SK-N-SH (cell line): ENCODE measurements around the gene SMPDL3B. TPM values are rescaled to one million over a fixed set of nuclear protein-coding genes. Genes with fewer than 3 reads are reported as not detected.

Experiments used
- CTCF ChIA-PET: fragments of 300-600, 350-600 bp; formaldehyde crosslinking; extraction: SDS; loops from one replicate; lab custom pipeline; 2021; lab: Yijun Ruan, JAX
- POLR2A ChIA-PET: fragments of 350-600 bp; sonication (Branson Sonifier 250); formaldehyde crosslinking; extraction: SDS; loops from one replicate; lab custom pipeline; 2020; ENCODE audit warnings: antibody characterized with exemption, inconsistent platforms; lab: Yijun Ruan, JAX
- DNase-seq: peaks from one replicate; pipeline ENCODE4 v3.0.0; 2012
- H2AFZ ChIP-seq: fragments of 200-600 bp; sonication (generic); 2 replicates; pipeline ENCODE4 v1.8.1; 2016; ENCODE audit warnings: antibody characterized with exemption, mild to moderate bottlenecking, low read depth
- H3F3A ChIP-seq: fragments of 200-600 bp; sonication (generic); replicated peaks from 2 replicates; pipeline ENCODE3; 2016; ENCODE audit warnings: antibody characterized with exemption, mild to moderate bottlenecking; ENCODE audit not compliant: insufficient read depth
- H3K27ac ChIP-seq, 2 experiments: fragments of 200-500 bp in 1 of 2; fragments of 200-600 bp in 1 of 2; sonication (Bioruptor generic) in 1 of 2; sonication (generic), shearing (Covaris generic) in 1 of 2; 2 replicates each; pipeline versions ENCODE4 v1.5.1 to v1.6.1; 2014 to 2016; ENCODE audit warnings: low read depth in 2 of 2, inconsistent platforms in 1 of 2, low read length in 1 of 2, mild to moderate bottlenecking in 1 of 2, mixed read lengths in 1 of 2
- H3K27me3 ChIP-seq: fragments of 200-600 bp; sonication (generic), shearing (Covaris generic); 2 replicates; pipeline ENCODE4 v1.6.1; 2016; ENCODE audit warnings: mixed run types; ENCODE audit not compliant: insufficient read depth
- H3K36me3 ChIP-seq, 2 experiments: fragments of 200-500 bp in 1 of 2; fragments of 200-600 bp in 1 of 2; sonication (Bioruptor generic) in 1 of 2; sonication (generic) in 1 of 2; replicated peaks in 1 of 2; 2 replicates each; pipeline versions ENCODE3 to v1.5.1; 2014 to 2016; ENCODE audit warnings: low read length in 1 of 2, mild to moderate bottlenecking in 1 of 2; ENCODE audit not compliant: insufficient read depth in 2 of 2, control insufficient read depth in 1 of 2
- H3K4me1 ChIP-seq, 2 experiments: fragments of 200-500 bp in 1 of 2; fragments of 200-600 bp in 1 of 2; sonication (Bioruptor generic) in 1 of 2; sonication (generic), shearing (Covaris generic) in 1 of 2; 2 replicates each; pipeline versions ENCODE4 v1.5.1 to v1.6.1; 2014 to 2016; ENCODE audit warnings: low read depth in 1 of 2, low read length in 1 of 2, mixed run types in 1 of 2; ENCODE audit not compliant: insufficient read depth in 2 of 2, control insufficient read depth in 1 of 2
- H3K4me2 ChIP-seq: fragments of 200-600 bp; sonication (generic), shearing (Covaris generic); 2 replicates; pipeline ENCODE4 v1.6.1; 2017; ENCODE audit warnings: mixed run types
- H3K4me3 ChIP-seq, 2 experiments: fragments of 200-500 bp in 1 of 2; fragments of 200-600 bp in 1 of 2; sonication (Bioruptor generic) in 1 of 2; sonication (generic), shearing (Covaris generic) in 1 of 2; 2 replicates each; pipeline versions ENCODE4 v1.5.1 to v1.8.1; 2014 to 2016; ENCODE audit warnings: low read depth in 2 of 2, inconsistent platforms in 1 of 2, low read length in 1 of 2, mild to moderate bottlenecking in 1 of 2, mixed read lengths in 1 of 2, moderate library complexity in 1 of 2
- H3K79me2 ChIP-seq: fragments of 200-600 bp; sonication (generic); 2 replicates; pipeline ENCODE4 v1.8.1; 2017; ENCODE audit warnings: mild to moderate bottlenecking; ENCODE audit not compliant: insufficient read depth
- H3K9ac ChIP-seq: fragments of 200-600 bp; sonication (generic); 2 replicates; pipeline ENCODE4 v1.6.1; 2017; ENCODE audit warnings: mixed run types
- H3K9me2 ChIP-seq: fragments of 200-600 bp; sonication (generic); 2 replicates; pipeline ENCODE4 v1.6.1; 2017; ENCODE audit warnings: mixed run types
- H3K9me3 ChIP-seq: fragments of 200-600 bp; sonication (generic); 2 replicates; pipeline ENCODE4 v1.6.1; 2017; ENCODE audit warnings: mixed run types, mild to moderate bottlenecking, moderate library complexity
- H4K20me1 ChIP-seq: fragments of 200-600 bp; sonication (generic); 2 replicates; pipeline ENCODE4 v1.6.1; 2017; ENCODE audit warnings: mild to moderate bottlenecking, mixed run types; ENCODE audit not compliant: insufficient read depth
- CTCF ChIP-seq: fragments of 200-600 bp; sonication (generic); IDR thresholded peaks from 2 replicates; pipeline ENCODE4 v1.6.1; 2017; ENCODE audit warnings: antibody characterized with exemption, mild to moderate bottlenecking, moderate library complexity
- MXI1 ChIP-seq: IDR thresholded peaks from 2 replicates; pipeline ENCODE4 v1.6.1; 2012; ENCODE audit warnings: mild to moderate bottlenecking, low read depth, low read length, improper control_type of control experiment
- RAD21 ChIP-seq: IDR thresholded peaks from 2 replicates; pipeline ENCODE4 v1.6.1; 2012; ENCODE audit warnings: mild to moderate bottlenecking, low read length
- RCOR1 ChIP-seq: fragments of 150-350 bp; IDR thresholded peaks from 2 replicates; pipeline ENCODE4 v1.6.1; 2017; ENCODE audit warnings: antibody characterized with exemption, low read length
- SMC3 ChIP-seq: IDR thresholded peaks from 2 replicates; pipeline ENCODE4 v1.6.1; 2012; ENCODE audit warnings: low read depth, low read length, improper control_type of control experiment
- TAF1 ChIP-seq: IDR thresholded peaks from 2 replicates; pipeline ENCODE4 v1.6.1; 2012; ENCODE audit warnings: low read depth, mild to moderate bottlenecking, low read length, moderate library complexity, borderline replicate concordance
- WGBS: methylation state at CpG from one replicate; pipeline ENCODE4 v1.1.6; 2017; ENCODE audit warnings: low lambda C conversion rate; 5-methylcytosine and 5-hydroxymethylcytosine counted together
- polyA plus RNA-seq, 3 experiments: library from polyadenylated mRNA; depleted of rRNA; stranded (reverse); fragments of >200 nt; gene quantifications; 2 replicates each; pipeline ENCODE4 v1.2.3, GENCODE V29; 2012

Gene SMPDL3B
- polyA plus RNA-seq, 1 of the 3 experiments (the other 2 are of a cell fraction): 0.95 TPM

- Histone ChIP-seq H3K9me3 (no peaks in the 10 kb centered on the region), H3K9ac (no peak overlapping the region), H3K4me3 (no peak overlapping the region), H3K36me3 (peaks cover 14 to 18% of the 10 kb centered on the region in 2 experiments), H3K79me2 (no peaks in the 10 kb centered on the region), H4K20me1 (no peaks in the 10 kb centered on the region), H3K27me3 (no peaks in the 10 kb centered on the region), H3K27ac (no peak overlapping the region), H3K4me2 (no peak overlapping the region), H3K4me1 (no peaks in the 10 kb centered on the region; a peak in 1 of 4 replicates), H3K9me2 (no peaks in the 10 kb centered on the region), H3F3A (peaks cover 11% of the 10 kb centered on the region), H2AFZ (no peak overlapping the region)
- no peak for DNase-seq
- CTCF ChIA-PET: interaction anchor here (0.7 to 4.1 kb wide), 12 partner anchors 9 to 1061 kb away, joined by 3 to 40 read pairs (median 4); no protein-coding TSS in a partner anchor
- WGBS: 100% methylated on average over 1 of the region's 1 CpG
- POLR2A ChIA-PET: no interaction called here
- TF ChIP-seq SMC3 (peak; percentile 57), RAD21 (peak; percentile 68), CTCF (peak; percentile 69), RCOR1 (no peak)
Observed at GRCh38 chr1:27979151-27979858, 44.5 kb downstream of the SMPDL3B start.

GRCh38 chr1:27979859-27980201 lies 45.0 kb downstream of the SMPDL3B start:
- no peaks in the 10 kb centered on the region for H4K20me1 ChIP-seq
- no peak overlapping the region for H3K4me2 ChIP-seq
- H3K36me3 ChIP-seq: peaks cover 10 to 18% of the 10 kb centered on the region in 2 experiments
- no peaks in the 10 kb centered on the region for H3K79me2 ChIP-seq
- H3K27ac ChIP-seq: peak overlapping the region in 1 of 2 experiments; percentile 6; a peak in 1 of 4 replicates
- CTCF ChIA-PET: interaction anchor here (0.7 to 4.1 kb wide), 14 partner anchors 9 to 1061 kb away, joined by 3 to 40 read pairs (median 4); no protein-coding TSS in a partner anchor
- no peaks in the 10 kb centered on the region; a peak in 1 of 4 replicates for H3K4me1 ChIP-seq
- no peak overlapping the region for H3K9ac ChIP-seq
- POLR2A ChIA-PET: no interaction called here
- WGBS: 24% methylated on average over 2 of the region's 2 CpGs
- H3K9me2 ChIP-seq: no peaks in the 10 kb centered on the region
- H3K4me3 ChIP-seq: no peak overlapping the region
- H3F3A ChIP-seq: peaks cover 11% of the 10 kb centered on the region
- no peaks in the 10 kb centered on the region for H3K9me3 ChIP-seq
- H3K27me3 ChIP-seq: no peaks in the 10 kb centered on the region
- H2AFZ ChIP-seq: no peak overlapping the region
- DNase-seq: no peak
- TF ChIP-seq CTCF (0 out of 2 replicates have a peak, but pooled peaks have one; percentile 5), MXI1 (no peak), TAF1 (no peak)
